Measurements from ENCODE around the gene TGM3.

The TGM3 gene

DNA sequence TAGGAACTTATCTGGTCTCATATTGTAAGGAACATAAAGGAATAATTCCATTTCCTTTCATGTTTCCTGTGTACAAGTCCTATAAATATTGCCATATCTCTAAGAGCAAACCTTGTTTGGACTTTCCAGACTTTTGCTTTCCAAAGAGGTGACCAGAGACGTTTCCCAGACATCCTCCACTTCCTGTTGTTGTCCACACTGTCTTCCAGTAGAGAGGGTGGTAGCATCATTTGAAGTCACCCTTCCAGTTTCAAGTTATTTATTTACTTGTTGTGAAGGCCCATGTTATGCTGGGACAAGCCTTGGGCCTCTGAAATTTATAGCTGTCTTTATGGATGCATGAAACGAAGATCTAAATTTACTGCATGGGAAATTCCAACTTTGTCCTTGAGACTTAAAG is 10.6 kb upstream of the TGM3 start:
- TF ChIP-seq ZFX (IDR thresholded peaks at IDR 0.05), result no peak
- TF ChIP-seq, protein P1, sequence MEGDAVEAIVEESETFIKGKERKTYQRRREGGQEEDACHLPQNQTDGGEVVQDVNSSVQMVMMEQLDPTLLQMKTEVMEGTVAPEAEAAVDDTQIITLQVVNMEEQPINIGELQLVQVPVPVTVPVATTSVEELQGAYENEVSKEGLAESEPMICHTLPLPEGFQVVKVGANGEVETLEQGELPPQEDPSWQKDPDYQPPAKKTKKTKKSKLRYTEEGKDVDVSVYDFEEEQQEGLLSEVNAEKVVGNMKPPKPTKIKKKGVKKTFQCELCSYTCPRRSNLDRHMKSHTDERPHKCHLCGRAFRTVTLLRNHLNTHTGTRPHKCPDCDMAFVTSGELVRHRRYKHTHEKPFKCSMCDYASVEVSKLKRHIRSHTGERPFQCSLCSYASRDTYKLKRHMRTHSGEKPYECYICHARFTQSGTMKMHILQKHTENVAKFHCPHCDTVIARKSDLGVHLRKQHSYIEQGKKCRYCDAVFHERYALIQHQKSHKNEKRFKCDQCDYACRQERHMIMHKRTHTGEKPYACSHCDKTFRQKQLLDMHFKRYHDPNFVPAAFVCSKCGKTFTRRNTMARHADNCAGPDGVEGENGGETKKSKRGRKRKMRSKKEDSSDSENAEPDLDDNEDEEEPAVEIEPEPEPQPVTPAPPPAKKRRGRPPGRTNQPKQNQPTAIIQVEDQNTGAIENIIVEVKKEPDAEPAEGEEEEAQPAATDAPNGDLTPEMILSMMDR (conservative IDR thresholded peaks at IDR 0.05), result no peak

DNA sequence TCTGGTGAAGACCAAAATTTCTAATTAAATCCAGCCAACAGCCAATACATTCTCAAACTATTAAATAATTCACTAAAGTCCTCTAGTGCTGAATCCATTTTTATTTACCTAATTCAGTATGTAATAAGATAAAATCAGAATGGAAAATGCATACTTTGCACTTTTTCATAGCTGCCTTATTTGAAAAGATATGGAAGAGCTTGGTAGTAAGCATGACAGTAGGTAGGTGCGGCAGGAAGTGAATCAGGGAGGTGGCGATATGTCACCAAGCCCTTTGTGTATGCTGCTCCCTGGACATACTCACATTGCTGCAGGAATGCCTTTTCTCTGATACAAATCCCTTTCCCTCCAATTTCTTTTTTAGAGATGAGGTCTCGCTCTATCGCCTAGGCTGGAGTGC is 10.2 kb upstream of the TGM3 start:
- TF ChIP-seq, protein P1 (conservative IDR thresholded peaks at IDR 0.05), result no peak
- no peak for TF ChIP-seq ZFX (IDR thresholded peaks at IDR 0.05)
- no peak overlapping the region for H3K27ac ChIP-seq

More for the DNA sequence above, 10.6 kb upstream of the TGM3 start:
- H3K27ac ChIP-seq, result no peak overlapping the region

DNA sequence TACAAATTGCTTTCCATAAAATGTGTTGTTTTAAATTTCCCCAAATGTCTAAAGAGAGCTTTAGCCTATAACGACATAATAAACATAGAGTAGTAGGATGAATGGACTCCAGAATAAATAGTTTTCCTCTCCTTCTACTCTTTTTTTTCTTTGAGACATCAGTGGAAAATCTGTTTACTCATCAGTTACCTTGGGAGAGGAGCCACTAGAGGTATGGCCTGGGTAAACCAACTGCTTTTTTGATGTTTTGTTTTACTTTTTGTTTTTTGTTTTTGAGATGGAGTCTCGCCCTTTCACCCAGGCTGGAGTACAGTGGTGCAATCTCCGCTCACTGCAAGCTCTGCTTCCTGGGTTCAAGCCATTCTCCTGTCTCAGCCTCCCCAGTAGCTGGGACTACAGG is 8.3 kb upstream of the TGM3 start:
- no peak for TF ChIP-seq ZFX (IDR thresholded peaks at IDR 0.05)
- TF ChIP-seq, protein P1 (conservative IDR thresholded peaks at IDR 0.05), result no peak

DNA sequence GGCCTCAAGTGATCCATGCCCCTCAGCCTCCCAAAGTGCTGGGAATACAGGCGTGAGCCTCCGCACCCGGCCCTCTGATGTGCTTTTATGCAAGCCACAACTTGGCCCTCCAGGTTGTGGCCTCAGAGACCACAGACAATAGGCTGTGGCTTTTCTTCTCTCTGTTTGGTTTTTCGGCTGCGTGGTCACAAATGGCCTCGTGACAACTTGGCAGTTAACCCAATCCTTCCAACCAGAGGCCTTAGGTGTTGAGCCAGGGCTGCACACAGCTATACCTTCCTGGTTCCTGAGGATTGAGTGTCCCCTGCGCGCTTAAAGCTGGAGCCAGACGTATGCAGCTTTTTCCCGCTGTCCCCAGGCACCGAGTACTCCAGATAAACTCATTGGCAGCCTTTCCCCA is 6.3 kb upstream of the TGM3 start:
- H3K27ac ChIP-seq, result no peak overlapping the region
- TF ChIP-seq, protein P1 (conservative IDR thresholded peaks at IDR 0.05), result no peak
- no peak for TF ChIP-seq ZFX (IDR thresholded peaks at IDR 0.05)

More for the DNA sequence above, 8.3 kb upstream of the TGM3 start:
- no peak overlapping the region for H3K27ac ChIP-seq

DNA sequence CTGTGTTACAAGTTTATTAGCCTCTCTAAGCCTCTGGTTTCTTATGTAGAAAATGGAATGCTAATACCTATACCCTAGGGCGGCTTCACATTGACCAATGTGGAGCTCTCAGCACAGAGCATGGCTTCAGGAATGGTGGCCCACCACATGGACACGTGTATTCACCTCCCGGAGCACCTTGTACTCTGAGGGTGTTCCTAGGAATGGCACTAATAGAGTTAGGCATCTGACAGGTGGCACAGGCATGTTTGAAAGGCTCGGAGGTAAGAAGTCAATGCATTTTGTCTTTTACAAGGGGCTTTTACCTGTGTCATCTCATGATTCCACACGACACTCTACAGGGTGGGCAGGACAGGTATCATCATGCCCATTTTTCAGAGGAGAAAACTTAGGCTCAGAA is 5.3 kb upstream of the TGM3 start:
- TF ChIP-seq, protein P1 (conservative IDR thresholded peaks at IDR 0.05), result no peak
- TF ChIP-seq ZFX (IDR thresholded peaks at IDR 0.05), result no peak
- H3K27ac ChIP-seq, result no peak overlapping the region

DNA sequence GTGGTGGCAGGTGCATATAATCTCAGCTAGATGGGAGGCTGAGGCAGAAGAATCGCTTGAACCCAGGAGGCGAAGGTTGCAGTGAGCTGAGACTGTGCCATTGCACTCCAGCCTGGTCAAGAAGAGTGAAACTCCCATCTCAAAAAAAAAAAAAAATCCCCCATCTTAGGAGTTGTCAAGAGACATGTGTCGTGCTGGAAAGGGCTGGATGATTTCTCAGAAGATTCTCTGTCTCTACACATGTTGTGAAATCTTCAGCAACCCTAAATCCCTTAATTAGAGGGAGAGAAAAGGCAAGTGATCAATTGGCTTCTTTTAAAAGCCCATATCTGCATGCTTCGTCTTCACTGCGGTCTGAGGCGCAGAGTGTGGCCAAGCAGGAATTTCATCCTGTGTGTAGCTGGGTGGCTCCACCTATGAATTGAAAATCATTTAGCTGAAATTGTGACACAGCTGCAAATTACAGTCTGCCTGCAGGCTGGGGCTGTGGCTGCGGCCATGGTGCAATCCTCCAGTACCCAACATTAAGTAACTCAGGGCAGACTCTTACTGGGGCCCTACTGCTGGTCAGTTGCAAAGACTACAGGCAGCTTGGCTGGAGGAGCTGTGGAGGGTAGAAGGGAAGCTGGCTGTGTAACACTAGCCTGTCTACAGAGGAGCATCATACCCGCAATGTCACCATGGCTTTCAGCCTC is 3.2 kb upstream of the TGM3 start:
- no peak for TF ChIP-seq ZFX (IDR thresholded peaks at IDR 0.05)
- TF ChIP-seq, protein P1 (conservative IDR thresholded peaks at IDR 0.05), result no peak
- H3K27ac ChIP-seq, result no peak overlapping the region

DNA sequence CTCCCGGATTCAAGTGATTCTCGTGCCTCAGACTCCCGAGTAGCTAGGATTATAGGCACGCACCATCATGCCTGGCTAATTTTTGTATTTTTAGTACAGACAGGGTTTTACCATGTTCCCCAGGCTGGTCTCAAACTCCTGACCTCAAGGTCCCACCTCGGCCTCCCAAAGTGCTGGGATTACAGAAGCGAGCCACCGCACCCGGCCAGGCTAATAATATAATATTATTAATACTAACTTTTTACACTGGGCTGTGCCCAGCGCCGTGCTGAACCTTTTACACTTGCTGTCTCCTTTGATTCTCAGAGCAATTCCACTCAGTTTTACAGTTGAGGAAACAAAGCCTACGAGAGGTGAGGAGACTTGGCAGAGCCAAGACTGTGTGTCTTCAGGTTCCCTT is 2.3 kb upstream of the TGM3 start:
- no peak for TF ChIP-seq ZFX (IDR thresholded peaks at IDR 0.05)
- TF ChIP-seq, protein P1 (conservative IDR thresholded peaks at IDR 0.05), result no peak
- H3K27ac ChIP-seq, result no peak overlapping the region

Data from C4-2B (cell line).